Thyroid gland (tissue), 4 donors: ENCODE measurements around the gene MPG.

Experiments used
- POLR2A ChIP-seq, 2 donors: fragments of 450-650 bp; IDR thresholded peaks; one replicate each; pipeline ENCODE4 v1.6.1; 2017; ENCODE audit warnings: antibody characterized with exemption in 2 of 2, mild to moderate bottlenecking in 2 of 2, moderate library complexity in 1 of 2
- TF ChIP-seq, protein P1 (sequence below), 6 experiments: fragments of 200-600 bp in 3 of 6; fragments of 450-650 bp in 3 of 6; sonication (generic) in 3 of 6; IDR thresholded peaks; one replicate each; pipeline ENCODE4 v1.5.1; 2016 to 2019; ENCODE audit warnings: antibody characterized with exemption in 6 of 6, mild to moderate bottlenecking in 2 of 6, inconsistent platforms in 1 of 6, moderate library complexity in 1 of 6

DNA sequence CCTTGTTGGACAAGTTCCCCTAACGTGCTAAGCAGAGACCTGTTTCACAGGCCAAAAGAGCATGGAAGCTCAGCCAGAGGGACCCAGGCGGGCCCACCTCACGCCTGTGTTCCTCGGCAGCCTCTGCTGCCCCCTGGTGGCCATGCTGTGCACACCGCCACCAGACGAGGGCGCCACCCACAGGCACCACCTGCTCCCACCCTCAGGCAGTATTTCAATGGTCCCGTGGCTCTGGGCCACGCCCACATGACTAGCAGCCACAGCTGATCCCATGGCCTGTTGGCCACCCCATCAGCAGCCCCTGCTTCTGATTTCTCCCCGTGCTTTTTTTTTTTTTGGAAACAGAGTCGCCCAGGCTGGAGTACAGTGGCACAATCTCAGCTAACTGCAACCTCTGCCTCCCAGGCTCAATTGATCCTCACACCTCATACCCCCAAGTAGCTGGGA, 18.9 kb downstream of the MPG start:
- TF ChIP-seq, protein P1, sequence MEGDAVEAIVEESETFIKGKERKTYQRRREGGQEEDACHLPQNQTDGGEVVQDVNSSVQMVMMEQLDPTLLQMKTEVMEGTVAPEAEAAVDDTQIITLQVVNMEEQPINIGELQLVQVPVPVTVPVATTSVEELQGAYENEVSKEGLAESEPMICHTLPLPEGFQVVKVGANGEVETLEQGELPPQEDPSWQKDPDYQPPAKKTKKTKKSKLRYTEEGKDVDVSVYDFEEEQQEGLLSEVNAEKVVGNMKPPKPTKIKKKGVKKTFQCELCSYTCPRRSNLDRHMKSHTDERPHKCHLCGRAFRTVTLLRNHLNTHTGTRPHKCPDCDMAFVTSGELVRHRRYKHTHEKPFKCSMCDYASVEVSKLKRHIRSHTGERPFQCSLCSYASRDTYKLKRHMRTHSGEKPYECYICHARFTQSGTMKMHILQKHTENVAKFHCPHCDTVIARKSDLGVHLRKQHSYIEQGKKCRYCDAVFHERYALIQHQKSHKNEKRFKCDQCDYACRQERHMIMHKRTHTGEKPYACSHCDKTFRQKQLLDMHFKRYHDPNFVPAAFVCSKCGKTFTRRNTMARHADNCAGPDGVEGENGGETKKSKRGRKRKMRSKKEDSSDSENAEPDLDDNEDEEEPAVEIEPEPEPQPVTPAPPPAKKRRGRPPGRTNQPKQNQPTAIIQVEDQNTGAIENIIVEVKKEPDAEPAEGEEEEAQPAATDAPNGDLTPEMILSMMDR (IDR thresholded peaks at IDR 0.05) = peak; percentile 93 to 99 (median 98)
- TF ChIP-seq POLR2A (IDR thresholded peaks at IDR 0.05) = no peak
